Suppressor macrophage treated with lipopolysaccharide for 1 hour (primary cell): ENCODE data around the gene DLG5.
A peak's percentile ranks its signal among the peaks of the same experiment; 100 is the strongest.
"Not testable (repeated sequence)": the region's sequence is repeated elsewhere in the genome, so short reads cannot be mapped to it uniquely, and the experiment has no call there.

Source experiments
- DNase-seq, 3 donors: peaks; one replicate each; pipeline ENCODE4 v3.0.0-alpha.2; 2020 to 2022

The DLG5 gene

GRCh38 chr10:77791506-77791905, 135.0 kb downstream of the DLG5 start:
- DNase-seq: no peak

GRCh38 chr10:77789861-77790260, 136.7 kb downstream of the DLG5 start:
- DNase-seq: no peak

- no peak for DNase-seq
Measured at GRCh38 chr10:77789016-77789415, 137.5 kb downstream of the DLG5 start.

- DNase-seq: no peak
Measured at GRCh38 chr10:77788496-77789010, 138.0 kb downstream of the DLG5 start.

- no peak for DNase-seq
Measured at GRCh38 chr10:77787440-77787839, 139.1 kb downstream of the DLG5 start.

- DNase-seq: peak in 1 of 3 donors; percentile 9
Measured at GRCh38 chr10:77784856-77785255, 141.7 kb downstream of the DLG5 start.

GRCh38 chr10:77782328-77783061, 144.1 kb downstream of the DLG5 start:
- DNase-seq: no peak

GRCh38 chr10:77781451-77782327, 144.9 kb downstream of the DLG5 start:
- DNase-seq: no peak

- no peak for DNase-seq
Measured at GRCh38 chr10:77780180-77780579, 146.4 kb downstream of the DLG5 start.

GRCh38 chr10:77776487-77776886, 150.1 kb downstream of the DLG5 start:
- no peak for DNase-seq

- no peak for DNase-seq
Measured at GRCh38 chr10:77774940-77775391, 151.6 kb downstream of the DLG5 start.

GRCh38 chr10:77773631-77774426, 152.7 kb downstream of the DLG5 start:
- no peak for DNase-seq

- not testable (repeated sequence) for DNase-seq
Measured at GRCh38 chr10:77772852-77773600, 153.5 kb downstream of the DLG5 start.

- no peak for DNase-seq
Measured at GRCh38 chr10:77771851-77772250, 154.7 kb downstream of the DLG5 start.

- DNase-seq: no peak
Measured at GRCh38 chr10:77771450-77771849, 155.1 kb downstream of the DLG5 start.

- DNase-seq: no peak
Measured at GRCh38 chr10:77770868-77771175, 155.7 kb downstream of the DLG5 start.

GRCh38 chr10:77770081-77770867, 156.3 kb downstream of the DLG5 start:
- no peak for DNase-seq

- no peak for DNase-seq
Measured at GRCh38 chr10:77768039-77768438, 158.5 kb downstream of the DLG5 start.

- DNase-seq: no peak
Measured at GRCh38 chr10:77763453-77764430, 162.8 kb downstream of the DLG5 start.

GRCh38 chr10:77758406-77758805, 168.1 kb downstream of the DLG5 start:
- not testable (repeated sequence) for DNase-seq
